Lower leg skin (tissue), 4 donors: ENCODE measurements around the gene ZNF362. TPM values are rescaled to one million over a fixed set of nuclear protein-coding genes. Genes with fewer than 3 reads are reported as not detected.

Experiments
- DNase-seq, 2 donors: peaks; one replicate each; pipeline ENCODE4 v3.0.0-alpha.2; 2019; ENCODE audit warnings: low spot score in 2 of 2
- H3K4me3 ChIP-seq: fragments of 200-600 bp; sonication (generic); 2 replicates; pipeline ENCODE4 v1.5.1; 2017; ENCODE audit warnings: mild to moderate bottlenecking, low read depth; ENCODE audit not compliant: poor library complexity, severe bottlenecking
- POLR2A ChIP-seq, 2 donors: fragments of 450-650 bp; IDR thresholded peaks; one replicate each; pipeline ENCODE4 v1.6.1; 2016 to 2017; ENCODE audit warnings: antibody characterized with exemption in 2 of 2, mild to moderate bottlenecking in 1 of 2, moderate library complexity in 1 of 2
- WGBS, 2 donors: methylation state at CpG; one replicate each; pipeline ENCODE4 v1.1.5; 2018; 5-methylcytosine and 5-hydroxymethylcytosine counted together
- intact Hi-C: fragments of 100-400 bp; cut with DNase I; formaldehyde crosslinking; loops from one replicate; pipeline ENCODE4 v1.15.0; 2023; ENCODE audit warnings: low total_unique reads
- total RNA-seq, 4 donors: library from RNA; depleted of rRNA; stranded (reverse); fragments of >200 nt; gene quantifications; one replicate each; pipeline ENCODE4 v1.1.0, GENCODE V29; 2016
- TF ChIP-seq, protein P1 (sequence below), 3 donors: fragments of 450-650 bp; IDR thresholded peaks; one replicate each; pipeline ENCODE4 v1.5.1; 2016; ENCODE audit warnings: antibody characterized with exemption in 3 of 3, mild to moderate bottlenecking in 3 of 3, moderate library complexity in 2 of 3

ZNF362 gene
- total RNA-seq, 4 donors from 2014 or later, result 7.0 to 24.3 (median 19.9) TPM

DNA sequence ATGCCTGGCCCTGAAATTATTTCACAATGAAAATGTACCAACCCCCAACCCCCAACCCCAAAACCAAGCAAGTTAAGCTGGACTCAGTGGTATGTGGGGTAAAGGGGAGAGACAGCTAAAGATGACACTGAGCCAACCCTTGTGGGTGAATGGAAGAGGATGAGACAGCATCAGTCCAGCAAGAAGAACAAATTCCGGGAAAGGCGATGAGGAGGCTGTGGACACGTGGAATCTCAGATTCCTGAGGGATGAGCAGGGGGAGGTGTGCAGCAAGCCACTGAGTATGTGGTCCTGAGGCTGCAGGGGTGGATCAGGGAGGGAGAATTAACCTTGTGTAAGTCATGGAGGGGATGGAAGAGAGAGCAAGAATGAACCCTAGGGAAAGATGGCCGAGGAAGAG is 14.4 kb upstream of the ZNF362 start:
- no peak overlapping the region for H3K4me3 ChIP-seq
- intact Hi-C loops, result no loop called here
- TF ChIP-seq, protein P1, sequence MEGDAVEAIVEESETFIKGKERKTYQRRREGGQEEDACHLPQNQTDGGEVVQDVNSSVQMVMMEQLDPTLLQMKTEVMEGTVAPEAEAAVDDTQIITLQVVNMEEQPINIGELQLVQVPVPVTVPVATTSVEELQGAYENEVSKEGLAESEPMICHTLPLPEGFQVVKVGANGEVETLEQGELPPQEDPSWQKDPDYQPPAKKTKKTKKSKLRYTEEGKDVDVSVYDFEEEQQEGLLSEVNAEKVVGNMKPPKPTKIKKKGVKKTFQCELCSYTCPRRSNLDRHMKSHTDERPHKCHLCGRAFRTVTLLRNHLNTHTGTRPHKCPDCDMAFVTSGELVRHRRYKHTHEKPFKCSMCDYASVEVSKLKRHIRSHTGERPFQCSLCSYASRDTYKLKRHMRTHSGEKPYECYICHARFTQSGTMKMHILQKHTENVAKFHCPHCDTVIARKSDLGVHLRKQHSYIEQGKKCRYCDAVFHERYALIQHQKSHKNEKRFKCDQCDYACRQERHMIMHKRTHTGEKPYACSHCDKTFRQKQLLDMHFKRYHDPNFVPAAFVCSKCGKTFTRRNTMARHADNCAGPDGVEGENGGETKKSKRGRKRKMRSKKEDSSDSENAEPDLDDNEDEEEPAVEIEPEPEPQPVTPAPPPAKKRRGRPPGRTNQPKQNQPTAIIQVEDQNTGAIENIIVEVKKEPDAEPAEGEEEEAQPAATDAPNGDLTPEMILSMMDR (IDR thresholded peaks at IDR 0.05), result no peak
- TF ChIP-seq POLR2A (IDR thresholded peaks at IDR 0.05), result no peak
- no peak for DNase-seq
- 88 to 90% methylated on average over 4 of the region's 4 CpGs for WGBS, 2 donors

- intact Hi-C loops, result no loop called here
- WGBS, 2 donors, result 52 to 56% methylated on average over 3 of the region's 3 CpGs
- TF ChIP-seq, protein P1 (IDR thresholded peaks at IDR 0.05), result no peak
- TF ChIP-seq POLR2A (IDR thresholded peaks at IDR 0.05), result no peak
- no peak overlapping the region for H3K4me3 ChIP-seq
- no peak for DNase-seq
Measured at GRCh38 chr1:33242652-33243051, 13.6 kb upstream of the ZNF362 start.

DNA sequence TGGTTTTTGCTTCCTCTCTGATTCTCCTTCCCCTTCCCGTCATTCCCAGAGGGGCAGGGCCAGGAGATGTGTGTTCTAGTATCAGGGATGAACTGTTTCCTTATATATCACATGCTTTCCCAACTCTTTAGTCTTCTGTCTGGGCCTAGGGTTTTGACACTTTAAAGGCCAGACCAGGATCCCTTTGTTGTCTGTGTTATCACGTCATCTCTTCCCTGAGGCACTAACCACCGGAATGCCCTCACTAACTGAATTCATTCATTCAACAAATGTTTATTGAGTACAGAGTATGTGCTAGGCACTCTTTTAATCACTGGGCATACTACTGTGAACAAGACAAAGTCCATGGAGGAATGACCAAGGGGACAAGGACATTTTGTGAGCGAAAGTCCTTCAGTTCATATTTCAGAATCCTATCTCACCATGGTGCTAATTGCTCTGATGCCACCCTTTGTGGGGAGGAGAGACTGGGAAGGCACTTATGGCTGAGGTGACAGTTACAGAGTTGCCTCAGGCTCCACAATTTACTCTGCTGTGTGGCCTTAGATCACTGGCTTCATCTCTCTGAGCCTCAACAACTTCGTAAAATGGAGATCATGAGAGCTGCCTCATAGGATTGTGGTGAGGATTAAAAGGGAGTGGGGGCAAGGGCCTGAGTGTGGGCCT is 12.0 kb upstream of the ZNF362 start:
- TF ChIP-seq, protein P1 (IDR thresholded peaks at IDR 0.05), result no peak
- TF ChIP-seq POLR2A (IDR thresholded peaks at IDR 0.05), result no peak
- 70 to 73% methylated on average over 5 of the region's 5 CpGs for WGBS, 2 donors
- intact Hi-C loops, result no loop called here
- H3K4me3 ChIP-seq, result no peak overlapping the region
- no peak for DNase-seq

- no peak for TF ChIP-seq POLR2A (IDR thresholded peaks at IDR 0.05)
- TF ChIP-seq, protein P1 (IDR thresholded peaks at IDR 0.05), result no peak
- H3K4me3 ChIP-seq, result no peak overlapping the region
- intact Hi-C loops, result no loop called here
- WGBS, 2 donors, result 82 to 89% methylated on average over 2 of the region's 2 CpGs
- no peak for DNase-seq
Measured at GRCh38 chr1:33244809-33245186, 11.5 kb upstream of the ZNF362 start.

- TF ChIP-seq, protein P1 (IDR thresholded peaks at IDR 0.05), result no peak
- no peak for TF ChIP-seq POLR2A (IDR thresholded peaks at IDR 0.05)
- DNase-seq, result no peak
- H3K4me3 ChIP-seq, result no peak overlapping the region
- WGBS, 2 donors, result 63 to 88% methylated on average over 4 of the region's 4 CpGs
- intact Hi-C loops, result no loop called here
Measured at GRCh38 chr1:33246171-33246570, 10.1 kb upstream of the ZNF362 start.

DNA sequence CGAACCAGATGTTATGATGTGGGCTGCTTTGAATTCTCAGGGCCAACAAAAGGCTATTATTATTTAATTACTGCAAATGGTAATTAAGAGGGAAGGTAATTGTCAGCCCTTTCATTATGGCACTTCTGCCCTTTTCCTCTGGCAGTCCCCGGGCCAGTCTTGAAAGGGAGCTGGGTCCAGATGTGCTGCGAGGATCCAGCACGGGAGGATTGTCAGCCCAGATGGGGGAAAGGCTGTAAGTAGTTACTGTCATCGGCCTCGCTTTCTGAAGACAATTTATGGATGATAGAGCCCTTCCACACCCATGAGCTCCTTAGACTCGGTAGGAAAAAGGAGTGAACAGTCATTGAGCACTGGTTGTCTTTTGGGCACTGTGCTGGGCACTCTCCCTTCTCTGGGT is 8.7 kb upstream of the ZNF362 start:
- DNase-seq, result no peak
- intact Hi-C loops, result no loop called here
- WGBS, 2 donors, result 61 to 65% methylated on average over 7 of the region's 7 CpGs
- H3K4me3 ChIP-seq, result no peak overlapping the region
- no peak for TF ChIP-seq POLR2A (IDR thresholded peaks at IDR 0.05)
- TF ChIP-seq, protein P1 (IDR thresholded peaks at IDR 0.05), result no peak
